Sigmoid colon (tissue), 7 donors: ENCODE results near the gene ZFYVE9. TPM values are rescaled to one million over a fixed set of nuclear protein-coding genes. Genes with fewer than 3 reads are reported as not detected.

Experiments used
- DNase-seq: peaks from one replicate; pipeline ENCODE4 v3.0.0-alpha.2; 2019
- H3K27ac ChIP-seq, 4 donors: fragments of 200-600 bp; sonication (generic); one replicate each; pipeline ENCODE4 v1.5.1; 2016 to 2019; ENCODE audit warnings: mild to moderate bottlenecking in 1 of 4
- H3K27me3 ChIP-seq, 3 donors: fragments of 200-600 bp; sonication (generic); one replicate each; pipeline ENCODE4 v1.5.1; 2019; ENCODE audit warnings: mild to moderate bottlenecking in 1 of 3
- H3K36me3 ChIP-seq, 4 donors: fragments of 200-600 bp; sonication (generic); one replicate each; pipeline ENCODE4 v1.5.1; 2016 to 2019
- H3K4me1 ChIP-seq, 4 donors: fragments of 200-600 bp; sonication (generic); one replicate each; pipeline ENCODE4 v1.5.1; 2017 to 2019
- H3K4me3 ChIP-seq, 4 donors: fragments of 200-600 bp; sonication (generic); one replicate each; pipeline ENCODE4 v1.5.1; 2017 to 2019; ENCODE audit warnings: mild to moderate bottlenecking in 2 of 4, moderate library complexity in 1 of 4
- H3K9me3 ChIP-seq, 4 donors: fragments of 200-600 bp in 3 of 4; sonication (generic) in 3 of 4; one replicate each; pipeline versions ENCODE4 v1.5.1 to v1.6.1; 2013 to 2019
- EP300 ChIP-seq, 4 donors: sonication (generic); formaldehyde crosslinking; IDR thresholded peaks; one replicate each; pipeline ENCODE4 v1.6.1; 2017; ENCODE audit warnings: antibody characterized with exemption in 4 of 4
- POLR2A ChIP-seq, 2 donors: fragments of 450-650 bp; IDR thresholded peaks; one replicate each; pipeline ENCODE4 v1.6.1; 2016; ENCODE audit warnings: antibody characterized with exemption in 2 of 2, mild to moderate bottlenecking in 2 of 2, moderate library complexity in 2 of 2
- POLR2AphosphoS5 ChIP-seq, 4 donors: sonication (generic); formaldehyde crosslinking; IDR thresholded peaks; one replicate each; pipeline ENCODE4 v1.6.1; 2017; ENCODE audit warnings: antibody characterized with exemption in 4 of 4
- WGBS, 2 donors: extraction: QIAGEN DNeasy Blood & Tissue Kit; methylation state at CpG; one replicate each; pipeline ENCODE4 v1.1.7; 2013; 5-methylcytosine and 5-hydroxymethylcytosine counted together
- intact Hi-C: fragments of 100-400 bp; cut with DNase I; formaldehyde crosslinking; loops from one replicate; pipeline ENCODE4 v1.15.1; 2023
- polyA plus RNA-seq, 3 donors: library from polyadenylated mRNA; stranded (reverse); fragments of 200-250 nt; gene quantifications; one replicate each; pipeline ENCODE4 v1.2.3, GENCODE V29; 2013
- total RNA-seq, 4 donors: library from RNA; depleted of rRNA; stranded (reverse); fragments of >200 nt; gene quantifications; one replicate each; pipeline ENCODE4 v1.1.0, GENCODE V29; 2016
- TF ChIP-seq, protein P1 (sequence below), 4 experiments: fragments of 450-650 bp in 3 of 4; fragments of 200-600 bp in 1 of 4; IDR thresholded peaks; one replicate each; pipeline ENCODE4 v1.5.1; 2016 to 2019; ENCODE audit warnings: antibody characterized with exemption in 4 of 4, mild to moderate bottlenecking in 3 of 4, moderate library complexity in 2 of 4
- donor health status: healthy with polysubstance abuse.
- donor health status: Bipolar disorder and iron deficiency.
- donor health status: healthy.

The ZFYVE9 gene
- total and polyA plus RNA-seq, 7 donors = 4.7 to 36.3 (median 25.9) TPM

- Histone ChIP-seq H3K36me3 (peaks cover 0 to 6% (median 0%) of the 10 kb centered on the region in 4 donors), H3K4me1 (no peaks in the 10 kb centered on the region), H3K27me3 (no peaks in the 10 kb centered on the region), H3K9me3 (no peaks in the 10 kb centered on the region), H3K4me3 (no peak overlapping the region), H3K27ac (no peak overlapping the region)
- DNase-seq = no peak
- WGBS, 2 donors = 90 to 96% methylated on average over 8 of the region's 8 CpGs
- intact Hi-C loops = no loop called here
- TF ChIP-seq POLR2AphosphoS5 (IDR thresholded peaks at IDR 0.05) (no peak), EP300 (IDR thresholded peaks at IDR 0.05) (no peak), POLR2A (IDR thresholded peaks at IDR 0.05) (no peak)
- TF ChIP-seq, protein P1, sequence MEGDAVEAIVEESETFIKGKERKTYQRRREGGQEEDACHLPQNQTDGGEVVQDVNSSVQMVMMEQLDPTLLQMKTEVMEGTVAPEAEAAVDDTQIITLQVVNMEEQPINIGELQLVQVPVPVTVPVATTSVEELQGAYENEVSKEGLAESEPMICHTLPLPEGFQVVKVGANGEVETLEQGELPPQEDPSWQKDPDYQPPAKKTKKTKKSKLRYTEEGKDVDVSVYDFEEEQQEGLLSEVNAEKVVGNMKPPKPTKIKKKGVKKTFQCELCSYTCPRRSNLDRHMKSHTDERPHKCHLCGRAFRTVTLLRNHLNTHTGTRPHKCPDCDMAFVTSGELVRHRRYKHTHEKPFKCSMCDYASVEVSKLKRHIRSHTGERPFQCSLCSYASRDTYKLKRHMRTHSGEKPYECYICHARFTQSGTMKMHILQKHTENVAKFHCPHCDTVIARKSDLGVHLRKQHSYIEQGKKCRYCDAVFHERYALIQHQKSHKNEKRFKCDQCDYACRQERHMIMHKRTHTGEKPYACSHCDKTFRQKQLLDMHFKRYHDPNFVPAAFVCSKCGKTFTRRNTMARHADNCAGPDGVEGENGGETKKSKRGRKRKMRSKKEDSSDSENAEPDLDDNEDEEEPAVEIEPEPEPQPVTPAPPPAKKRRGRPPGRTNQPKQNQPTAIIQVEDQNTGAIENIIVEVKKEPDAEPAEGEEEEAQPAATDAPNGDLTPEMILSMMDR (IDR thresholded peaks at IDR 0.05) = no peak
These were observed 181.8 kb downstream of the ZFYVE9 start for GRCh38 chr1:52323731-52324130.

- Histone ChIP-seq H3K27me3 (no peaks in the 10 kb centered on the region), H3K4me3 (no peak overlapping the region), H3K27ac (no peak overlapping the region), H3K36me3 (peaks cover 0 to 6% (median 0%) of the 10 kb centered on the region in 4 donors), H3K9me3 (no peaks in the 10 kb centered on the region), H3K4me1 (no peaks in the 10 kb centered on the region)
- TF ChIP-seq EP300 (IDR thresholded peaks at IDR 0.05) (no peak), POLR2A (IDR thresholded peaks at IDR 0.05) (no peak), POLR2AphosphoS5 (IDR thresholded peaks at IDR 0.05) (no peak)
- TF ChIP-seq, protein P1 (IDR thresholded peaks at IDR 0.05) = no peak
- no peak for DNase-seq
- WGBS, 2 donors = 94 to 95% methylated on average over 5 of the region's 5 CpGs
- intact Hi-C loops = no loop called here
These were observed 183.9 kb downstream of the ZFYVE9 start for GRCh38 chr1:52325786-52326185.

- TF ChIP-seq POLR2A (IDR thresholded peaks at IDR 0.05) = no peak
- TF ChIP-seq EP300 (IDR thresholded peaks at IDR 0.05) = no peak
- TF ChIP-seq POLR2AphosphoS5 (IDR thresholded peaks at IDR 0.05) = no peak
- TF ChIP-seq, protein P1 (IDR thresholded peaks at IDR 0.05) = no peak
These were observed 186.7 kb downstream of the ZFYVE9 start for GRCh38 chr1:52328615-52329014.

DNA sequence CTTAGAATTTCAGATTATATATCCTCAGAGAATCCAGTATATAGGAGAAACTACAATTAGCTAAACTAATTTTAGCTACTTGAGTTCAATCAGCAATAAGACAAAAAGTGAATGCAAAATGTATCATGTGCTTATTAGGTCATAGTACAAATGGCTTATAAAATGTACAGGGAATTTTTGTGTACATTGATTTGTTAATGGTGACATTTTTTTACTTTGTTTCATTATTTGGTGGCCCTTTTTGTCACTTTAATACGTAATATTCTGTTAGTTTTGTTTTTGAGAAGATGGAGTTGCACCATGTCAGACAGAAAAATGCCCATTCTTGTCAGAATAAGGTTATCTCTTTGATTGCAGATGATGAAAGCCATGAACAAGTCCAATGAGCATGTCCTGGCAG is 190.5 kb downstream of the ZFYVE9 start:
- H3K27ac ChIP-seq = no peak overlapping the region
- intact Hi-C loops = no loop called here
- 91 to 96% methylated on average over 1 of the region's 1 CpG for WGBS, 2 donors

More at GRCh38 chr1:52328615-52329014, 186.7 kb downstream of the ZFYVE9 start:
- Histone ChIP-seq H3K27ac (no peak overlapping the region), H3K4me3 (no peak overlapping the region), H3K27me3 (no peaks in the 10 kb centered on the region), H3K4me1 (no peaks in the 10 kb centered on the region), H3K9me3 (no peaks in the 10 kb centered on the region), H3K36me3 (peaks cover 0 to 14% (median 0%) of the 10 kb centered on the region in 4 donors)
- intact Hi-C loops = no loop called here
- no peak for DNase-seq
- 95 to 98% methylated on average over 1 of the region's 1 CpG for WGBS, 2 donors

More for the DNA sequence above, 190.5 kb downstream of the ZFYVE9 start:
- TF ChIP-seq POLR2A (IDR thresholded peaks at IDR 0.05) = no peak
- TF ChIP-seq EP300 (IDR thresholded peaks at IDR 0.05) = no peak
- TF ChIP-seq, protein P1 (IDR thresholded peaks at IDR 0.05) = no peak
- TF ChIP-seq POLR2AphosphoS5 (IDR thresholded peaks at IDR 0.05) = no peak
- Histone ChIP-seq H3K27me3 (no peaks in the 10 kb centered on the region), H3K9me3 (no peaks in the 10 kb centered on the region), H3K4me1 (no peaks in the 10 kb centered on the region), H3K4me3 (no peak overlapping the region), H3K36me3 (peaks cover 0 to 28% (median 9%) of the 10 kb centered on the region in 4 donors)
- no peak for DNase-seq
